NCI-H1092 treated with DMSO at 0.1 percent for 48 hours (cell line): ENCODE data around the gene GPI.

Source experiments
- DNase-seq: peaks from one replicate; lab custom pipeline; 2025; lab: John Stamatoyannopoulos, UW

GPI gene

DNA sequence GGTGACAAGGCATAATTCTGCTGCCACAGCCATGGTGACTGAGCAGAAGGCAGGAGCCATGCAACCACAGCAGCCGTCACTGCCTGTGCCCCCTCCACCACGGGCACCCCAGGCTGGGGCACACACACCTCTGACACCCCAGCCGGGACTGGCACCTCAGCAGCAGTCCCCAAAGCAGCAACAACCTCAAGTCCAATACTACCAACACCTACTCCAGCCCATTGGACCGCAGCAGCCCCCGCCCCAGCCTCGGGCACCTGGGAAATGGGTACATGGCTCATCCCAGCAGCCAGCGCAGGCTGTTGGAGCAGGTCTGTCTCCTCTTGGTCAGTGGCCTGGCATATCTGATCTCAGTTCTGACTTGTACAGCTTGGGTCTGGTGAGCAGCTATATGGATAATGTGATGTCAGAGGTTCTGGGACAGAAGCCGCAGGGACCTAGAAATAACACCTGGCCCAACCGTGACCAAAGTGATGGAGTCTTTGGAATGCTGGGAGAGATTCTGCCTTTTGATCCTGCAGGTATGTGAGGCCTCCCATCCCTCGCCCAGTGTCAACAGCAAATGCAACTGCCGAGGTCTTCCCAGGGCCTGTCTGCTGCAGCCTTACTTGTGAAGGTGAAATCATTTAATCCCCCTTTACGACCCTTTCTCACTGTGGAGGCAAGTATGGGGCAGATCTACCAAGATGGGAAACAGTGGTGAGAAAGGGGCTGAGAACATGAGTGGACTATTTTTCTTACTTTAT lies 22.9 kb upstream of the GPI start:
- DNase-seq = no peak

DNA sequence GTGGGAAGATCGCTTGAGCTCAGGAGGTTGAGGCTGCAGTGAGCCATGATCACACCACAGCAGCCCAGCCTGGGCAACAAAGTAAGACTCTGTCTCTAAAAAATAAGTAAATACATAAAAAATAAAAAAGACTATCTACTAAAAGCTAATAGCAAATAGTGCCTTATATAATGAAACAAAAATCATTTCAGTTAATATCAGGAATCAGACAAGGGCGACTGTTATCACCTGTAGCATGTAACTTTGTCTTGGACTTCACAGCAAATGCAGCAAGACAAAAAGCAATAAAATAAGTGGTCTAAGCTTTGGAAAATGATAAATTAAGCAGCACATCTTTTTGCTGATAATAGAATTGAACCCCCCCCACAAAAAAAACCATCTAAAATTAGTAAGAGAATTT lies 21.2 kb upstream of the GPI start:
- no peak for DNase-seq

DNA sequence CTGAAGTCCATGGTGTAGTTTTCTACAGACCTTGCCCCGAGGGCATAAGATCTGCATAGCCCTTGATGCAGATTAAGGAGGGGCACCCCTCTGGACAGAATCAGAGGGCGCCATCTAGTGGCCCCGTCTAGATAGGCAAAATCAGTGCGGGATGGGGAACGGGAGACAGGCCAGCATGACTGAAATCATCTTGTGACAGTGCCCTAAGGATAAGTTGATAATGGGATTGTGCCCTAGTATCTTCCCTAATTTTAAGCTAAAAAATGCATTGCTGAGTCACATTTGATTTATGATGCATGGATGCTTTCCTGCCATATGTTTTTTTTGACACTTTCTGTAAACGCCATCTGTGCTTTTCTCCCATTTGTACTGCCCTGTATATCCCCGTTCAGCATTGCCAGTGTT lies 19.0 kb upstream of the GPI start:
- DNase-seq = peak; percentile 8

DNA sequence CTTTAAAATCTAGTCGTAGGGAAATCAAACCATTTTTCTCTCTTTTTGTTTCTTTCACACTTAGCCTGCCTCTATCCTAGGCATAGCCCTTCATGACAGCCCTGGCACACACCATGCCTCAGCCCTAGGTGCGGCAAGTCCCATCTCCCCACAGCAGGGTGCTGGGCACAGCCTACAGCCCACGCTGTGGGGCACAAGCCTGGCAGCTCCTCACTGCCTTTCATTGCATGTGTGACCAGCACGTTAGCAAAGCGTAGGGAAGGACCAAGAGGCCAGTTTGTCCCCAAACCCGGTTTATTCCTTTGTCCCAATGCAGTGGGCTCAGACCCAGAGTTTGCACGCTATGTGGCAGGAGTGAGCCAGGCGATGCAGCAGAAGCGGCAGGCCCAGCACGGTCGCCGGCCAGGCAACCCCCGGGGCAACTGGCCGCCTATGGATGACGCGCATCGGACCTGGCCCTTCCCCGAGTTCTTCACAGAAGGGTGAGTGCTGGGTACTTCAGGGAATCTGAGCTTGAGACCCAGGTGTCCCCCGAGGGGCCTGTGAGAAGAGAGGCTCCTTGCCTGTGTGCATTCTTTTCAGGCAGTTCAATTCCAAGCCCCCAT lies 17.3 kb upstream of the GPI start:
- DNase-seq = no peak

DNA sequence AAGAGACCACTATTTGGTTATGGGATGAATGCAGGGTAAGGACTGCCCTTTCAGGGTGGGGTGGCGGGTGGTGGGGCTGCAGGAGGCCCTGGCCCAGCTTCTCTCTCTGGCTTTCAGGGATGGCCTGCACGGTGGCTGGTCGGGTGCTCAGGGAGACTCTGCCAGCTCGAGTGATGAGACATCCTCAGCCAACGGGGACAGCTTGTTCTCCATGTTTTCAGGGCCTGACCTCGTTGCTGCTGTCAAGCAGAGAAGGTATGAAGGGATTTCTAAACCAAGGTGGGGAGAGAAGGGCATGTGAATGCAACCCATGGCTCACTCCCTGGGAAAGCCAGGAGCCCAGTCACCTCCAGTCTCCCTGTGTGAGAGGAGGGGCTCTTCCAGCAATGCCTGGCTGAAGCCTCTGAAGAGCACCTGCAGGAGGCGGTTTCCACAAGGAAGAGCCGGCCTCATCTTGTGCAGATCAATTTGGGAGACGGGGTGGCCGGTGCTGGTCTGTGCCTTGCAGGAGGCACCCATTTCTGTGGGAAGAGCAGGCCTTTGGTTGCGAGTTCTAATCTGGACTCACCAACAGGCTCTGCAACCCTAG lies 16.0 kb upstream of the GPI start:
- DNase-seq = no peak

DNA sequence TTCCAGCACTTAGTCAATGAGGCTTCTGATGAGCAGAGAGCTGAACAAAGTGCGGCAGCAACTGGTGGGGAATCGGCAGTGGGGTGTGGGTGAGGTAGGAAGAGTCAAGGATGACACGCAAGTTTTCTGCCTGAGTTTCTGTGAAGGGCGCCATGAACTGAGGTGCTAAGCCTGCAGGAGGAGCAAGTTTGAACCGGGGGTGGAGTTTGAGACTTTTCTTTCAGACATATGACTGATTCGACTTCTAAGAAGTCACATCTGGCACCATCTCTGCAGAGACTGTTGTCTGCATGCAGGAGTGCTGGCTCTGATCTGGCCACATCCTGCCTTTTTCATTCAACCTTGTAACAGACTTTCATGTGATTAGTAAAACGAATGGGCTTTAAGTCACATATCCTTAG lies 14.8 kb upstream of the GPI start:
- DNase-seq = no peak

DNA sequence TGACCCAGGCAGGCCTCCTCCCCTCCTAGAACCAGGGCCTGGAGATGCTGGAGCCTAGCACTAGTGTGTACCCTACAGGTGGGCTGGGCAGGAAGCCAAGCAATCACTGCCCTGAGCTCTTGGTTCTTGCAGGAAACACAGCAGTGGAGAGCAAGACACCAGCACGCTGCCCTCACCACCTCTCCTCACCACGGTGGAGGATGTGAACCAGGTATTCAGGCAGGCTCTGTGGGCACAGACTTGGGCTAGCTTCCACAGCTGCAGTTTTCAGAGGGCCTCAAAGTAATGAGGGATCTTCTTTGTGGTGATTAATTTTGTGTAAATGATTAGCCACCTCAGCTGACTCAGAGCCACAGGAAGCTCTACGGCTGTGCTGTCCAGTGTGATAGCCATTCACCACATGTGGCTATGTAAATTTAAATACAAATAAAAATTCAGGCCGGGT lies 13.6 kb upstream of the GPI start:
- DNase-seq = no peak

DNA sequence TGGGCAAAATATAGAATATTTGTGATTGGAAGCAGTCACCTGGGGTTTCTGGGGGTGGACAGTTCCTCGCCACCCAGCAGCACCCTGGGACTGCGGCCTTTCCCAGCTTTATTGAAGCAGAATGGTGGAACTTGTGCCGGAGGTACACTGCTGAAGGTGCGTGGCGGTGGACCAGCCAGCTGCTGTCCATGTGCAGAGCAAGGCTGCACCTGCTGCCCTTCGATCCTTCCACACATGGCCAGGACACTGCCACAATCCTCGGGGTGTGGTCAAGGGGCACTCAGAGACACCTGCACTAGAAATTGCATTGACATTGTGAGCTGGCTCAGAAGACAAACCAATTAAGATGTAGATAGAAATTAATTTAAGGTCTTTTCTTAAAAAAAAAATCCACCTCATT lies 11.4 kb upstream of the GPI start:
- no peak for DNase-seq

DNA sequence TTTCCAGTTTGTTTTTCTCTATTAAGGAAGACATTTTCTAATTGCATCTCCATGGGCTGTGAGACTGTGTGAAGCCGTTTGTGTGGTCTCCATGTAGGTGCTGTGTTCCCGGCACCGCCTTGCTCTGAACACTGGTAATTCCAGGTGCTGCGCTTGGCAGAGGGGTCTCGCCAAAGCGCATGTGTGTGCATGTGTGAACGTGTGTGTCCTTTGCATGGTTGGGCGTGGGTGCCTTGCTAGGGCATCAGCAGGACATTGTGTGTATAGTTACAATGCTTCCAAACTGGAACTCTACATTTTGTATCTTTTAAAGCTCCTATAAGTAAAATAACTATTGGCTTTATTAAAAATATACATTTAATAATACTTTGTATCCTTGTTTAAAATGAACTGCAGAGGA lies 9.8 kb upstream of the GPI start:
- no peak for DNase-seq

DNA sequence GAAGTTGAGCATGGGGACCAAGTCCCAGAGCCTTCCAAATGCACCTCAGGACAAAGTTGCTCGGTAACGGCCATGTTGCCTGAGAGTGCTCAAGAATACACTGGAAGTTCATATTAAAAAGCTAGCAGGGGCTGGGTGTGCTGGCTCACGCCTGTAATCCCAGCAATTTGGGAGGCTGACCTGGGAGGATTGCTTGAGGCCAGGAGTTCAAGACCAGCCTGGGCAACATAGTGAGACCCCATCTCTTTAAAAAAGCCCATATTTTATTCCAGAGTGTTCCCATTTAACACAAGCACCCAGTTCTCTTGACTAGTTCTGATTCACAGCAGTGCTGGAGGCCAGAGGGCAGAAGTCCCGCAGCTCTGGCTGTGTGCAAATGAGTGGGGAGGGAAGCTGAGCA lies 8.1 kb upstream of the GPI start:
- no peak for DNase-seq

DNA sequence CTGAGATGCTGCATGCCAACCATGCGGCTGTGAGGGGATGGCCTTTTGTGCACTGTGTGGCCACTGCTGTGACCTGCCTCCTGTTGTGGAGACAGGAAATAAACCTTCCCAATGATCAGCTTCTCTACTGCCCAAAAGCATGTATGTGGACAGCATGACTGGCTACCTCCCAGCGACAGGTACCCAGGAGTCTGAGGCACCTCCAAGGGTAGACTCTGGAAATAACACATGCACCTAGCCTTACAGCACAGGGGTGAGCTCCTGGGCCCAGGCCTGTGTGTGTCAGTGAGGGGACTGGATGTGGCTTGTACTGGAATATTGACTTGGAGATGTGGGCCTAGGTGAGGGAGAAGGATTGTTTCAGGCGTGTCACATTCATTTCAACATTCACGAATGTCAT lies 7.6 kb upstream of the GPI start:
- DNase-seq = no peak

DNA sequence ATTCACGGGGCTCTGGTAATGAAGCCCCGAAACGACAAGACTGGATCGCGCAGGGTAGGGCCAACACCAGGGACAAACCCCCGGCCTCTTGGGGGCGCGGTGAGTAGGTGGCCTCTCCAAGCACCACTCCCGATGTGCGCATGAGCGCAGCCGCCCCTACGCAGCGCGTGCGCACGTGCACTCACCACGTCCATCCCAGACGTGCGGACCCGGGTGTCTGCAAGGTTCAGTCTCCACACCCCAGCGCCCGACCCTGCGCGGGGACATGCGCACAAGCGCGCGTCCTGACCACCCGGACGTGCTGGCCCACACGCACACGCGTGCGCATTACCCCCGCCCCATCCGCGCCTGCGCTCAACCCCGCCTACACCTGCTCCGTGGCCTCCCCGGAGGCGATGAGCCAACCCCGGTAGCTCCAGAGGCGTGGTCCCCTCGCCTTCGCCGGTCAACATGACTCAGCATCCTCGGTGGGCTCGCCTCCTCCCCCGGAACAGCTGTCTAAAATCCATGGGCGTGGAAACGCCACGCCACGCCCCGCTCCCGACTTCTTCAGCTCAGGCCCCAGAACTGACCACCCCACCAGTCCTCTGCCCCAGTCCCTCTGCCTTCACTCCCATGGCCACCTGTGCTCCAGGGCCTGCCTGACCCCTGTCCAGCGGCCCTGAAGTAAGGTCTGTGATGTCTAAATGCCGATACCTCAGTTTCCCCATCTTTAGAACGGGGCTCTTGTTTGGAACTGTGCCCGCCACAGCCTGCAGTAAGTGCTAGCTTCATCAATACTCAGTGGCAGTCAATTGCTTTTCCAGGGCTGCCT lies 5.6 kb upstream of the GPI start:
- peak; percentile 90 for DNase-seq

DNA sequence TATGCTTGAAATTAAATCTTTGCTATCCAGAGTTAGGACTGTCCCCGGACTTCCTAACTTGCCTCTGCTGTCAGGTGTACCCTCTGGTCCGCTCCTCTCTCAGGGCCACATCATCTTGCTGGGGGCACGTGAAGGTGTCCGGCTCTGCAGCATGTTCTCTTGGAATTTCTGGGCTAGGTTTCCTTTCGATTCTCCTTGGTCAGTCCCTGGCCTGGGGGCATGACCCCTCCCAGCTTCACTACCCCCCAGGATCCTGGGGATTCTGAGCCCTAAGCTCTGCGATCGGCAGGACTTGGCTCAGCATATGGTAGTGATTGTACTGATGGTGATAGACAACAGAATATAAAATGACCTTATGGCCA lies 5.1 kb upstream of the GPI start:
- DNase-seq = no peak

DNA sequence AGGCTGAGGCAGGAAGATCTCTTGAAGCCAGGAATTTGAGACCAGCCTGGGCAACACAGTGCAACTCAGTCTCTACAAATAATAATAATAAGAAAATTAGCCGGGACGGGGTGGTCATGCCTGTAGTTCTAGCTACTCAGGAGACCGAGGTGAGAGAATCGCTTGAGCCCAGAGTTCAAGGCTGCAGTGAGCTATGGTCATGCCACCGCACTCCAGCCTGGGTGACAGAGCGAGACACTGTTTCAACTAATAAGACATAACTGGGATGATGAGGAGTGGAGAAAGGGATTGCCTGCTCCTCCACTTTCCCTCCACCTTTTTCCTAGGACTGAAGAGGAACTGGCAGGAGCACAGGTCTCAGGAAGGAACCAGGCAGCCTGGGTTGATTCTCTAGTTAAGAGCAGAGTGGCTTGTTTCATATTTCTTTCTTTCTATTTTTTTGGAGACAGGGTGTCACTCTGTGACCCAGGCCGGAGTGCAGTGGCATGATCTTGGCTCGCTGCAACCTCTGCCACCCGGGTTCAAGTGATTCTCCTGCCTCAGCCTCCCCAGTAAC lies 4.6 kb upstream of the GPI start:
- no peak for DNase-seq

DNA sequence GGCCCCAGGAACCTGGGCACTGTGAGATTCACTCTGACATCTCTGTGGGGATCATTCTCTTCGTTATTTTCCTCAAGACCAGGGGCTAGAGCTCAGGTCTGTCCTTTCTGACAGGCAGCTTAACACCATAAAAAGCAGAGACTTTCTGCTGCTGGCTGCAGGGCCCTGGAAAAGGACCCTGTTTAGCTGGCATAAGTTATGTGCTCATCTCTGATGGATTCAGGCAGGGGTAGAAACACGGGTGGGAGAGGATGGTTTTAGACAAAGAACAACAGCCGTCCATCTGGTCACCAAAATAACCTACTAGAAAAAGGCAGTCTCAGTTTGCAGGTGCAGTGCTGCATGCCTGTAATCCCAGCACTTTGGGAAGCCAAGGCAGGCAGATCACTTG lies 2.3 kb upstream of the GPI start:
- DNase-seq = no peak

DNA sequence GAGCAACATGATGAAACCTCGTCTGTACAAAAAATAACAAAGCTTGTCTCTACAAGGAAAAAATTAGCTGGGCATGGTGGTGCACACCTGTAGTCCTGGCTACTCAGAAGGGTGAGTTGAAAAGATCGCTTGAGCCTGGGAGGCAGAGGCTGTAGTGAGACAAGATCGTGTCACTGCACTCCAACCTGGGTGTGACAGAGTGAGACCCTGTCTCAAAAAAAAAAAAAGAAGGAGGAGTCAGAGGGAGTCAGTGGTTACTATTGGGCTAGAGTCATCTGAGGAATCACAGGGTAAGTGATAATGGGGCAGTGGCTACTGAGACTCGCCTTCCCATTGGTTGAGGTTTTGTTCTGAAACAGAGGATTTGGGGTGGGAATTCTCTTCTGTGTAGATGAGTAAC lies 1.9 kb upstream of the GPI start:
- DNase-seq = no peak

DNA sequence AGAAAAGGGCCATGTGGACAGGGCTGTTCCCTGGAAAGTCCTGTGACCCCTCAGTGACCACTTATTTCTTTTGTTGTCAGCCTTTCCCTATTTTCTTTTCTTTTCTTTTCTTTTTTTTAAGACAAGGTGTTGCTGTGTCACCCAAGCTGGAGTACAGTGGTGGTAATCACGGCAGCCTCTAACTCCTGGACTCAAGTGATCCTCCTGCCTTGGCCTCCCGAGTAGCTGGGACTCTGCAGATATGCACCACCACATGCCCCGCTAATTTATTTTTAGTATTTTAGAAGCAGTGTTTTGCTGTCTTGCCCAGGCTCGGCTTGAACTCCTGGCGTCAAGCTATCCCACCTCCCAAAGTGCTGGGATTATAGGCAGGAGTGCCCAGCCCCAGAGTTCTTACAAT lies 1.1 kb upstream of the GPI start:
- DNase-seq = no peak

DNA sequence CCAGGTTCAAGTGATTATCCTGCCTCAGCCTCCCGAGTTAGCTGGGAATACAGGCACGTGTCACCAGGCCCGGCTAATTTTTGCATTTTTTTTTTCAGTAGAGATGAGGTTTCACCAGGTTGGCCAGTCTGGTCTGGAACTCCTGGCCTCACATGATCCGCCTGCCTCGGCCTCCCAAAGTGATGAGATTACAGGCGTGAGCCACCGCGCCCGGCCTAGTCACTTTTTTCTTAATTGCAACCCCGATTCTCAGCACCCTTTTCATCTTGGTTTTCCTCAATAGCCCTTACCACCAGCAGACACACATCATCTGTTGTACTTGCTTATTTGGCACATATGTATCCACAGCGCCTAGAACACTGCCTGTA lies 550 bp upstream of the GPI start:
- DNase-seq = no peak

DNA sequence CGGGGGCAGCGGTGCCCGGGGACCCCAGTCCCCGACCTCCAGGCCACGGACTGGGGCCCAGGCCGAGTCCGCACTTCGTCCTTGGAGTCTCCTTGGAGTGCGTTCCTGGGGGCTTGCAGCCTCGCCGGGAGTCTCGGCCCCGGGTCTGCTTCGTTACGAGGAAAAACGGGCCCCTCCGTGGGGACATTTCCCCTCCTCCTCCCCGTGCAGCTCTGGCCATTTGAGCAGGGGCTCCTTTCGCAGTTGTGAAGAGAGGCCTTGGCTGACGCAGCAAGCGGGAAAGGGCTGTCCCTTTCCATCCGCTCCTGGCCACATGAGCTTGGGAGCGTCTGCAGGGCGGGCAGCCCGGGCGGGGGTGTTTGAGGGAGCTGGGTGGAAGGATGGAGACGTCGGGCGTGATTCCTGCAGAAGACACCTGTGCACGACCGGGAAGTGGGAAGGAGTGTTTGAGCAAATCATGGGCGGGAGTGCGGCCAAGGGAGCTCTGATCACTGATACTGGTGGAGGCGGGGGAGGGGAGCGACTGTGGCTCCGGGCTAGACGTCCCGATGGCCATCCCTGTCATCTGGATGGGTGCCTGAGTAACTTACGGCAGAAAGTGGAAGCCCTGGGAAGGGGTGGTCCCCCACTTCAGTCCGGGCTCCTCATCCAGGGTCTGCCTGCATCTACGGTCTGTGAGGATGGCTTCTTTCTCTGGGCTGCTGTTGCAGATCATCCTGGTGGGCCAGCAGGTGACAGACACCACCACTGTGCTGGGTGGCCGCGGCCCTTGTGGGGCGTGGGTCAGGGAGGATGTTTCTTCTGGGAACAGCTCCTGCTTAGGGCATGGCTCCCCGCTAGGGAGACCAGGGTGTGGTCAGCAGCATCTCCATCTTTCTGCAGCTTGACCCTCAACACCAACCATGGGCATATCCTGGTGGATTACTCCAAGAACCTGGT lies 736 bp downstream of the GPI start:
- peak; percentile 13 for DNase-seq

DNA sequence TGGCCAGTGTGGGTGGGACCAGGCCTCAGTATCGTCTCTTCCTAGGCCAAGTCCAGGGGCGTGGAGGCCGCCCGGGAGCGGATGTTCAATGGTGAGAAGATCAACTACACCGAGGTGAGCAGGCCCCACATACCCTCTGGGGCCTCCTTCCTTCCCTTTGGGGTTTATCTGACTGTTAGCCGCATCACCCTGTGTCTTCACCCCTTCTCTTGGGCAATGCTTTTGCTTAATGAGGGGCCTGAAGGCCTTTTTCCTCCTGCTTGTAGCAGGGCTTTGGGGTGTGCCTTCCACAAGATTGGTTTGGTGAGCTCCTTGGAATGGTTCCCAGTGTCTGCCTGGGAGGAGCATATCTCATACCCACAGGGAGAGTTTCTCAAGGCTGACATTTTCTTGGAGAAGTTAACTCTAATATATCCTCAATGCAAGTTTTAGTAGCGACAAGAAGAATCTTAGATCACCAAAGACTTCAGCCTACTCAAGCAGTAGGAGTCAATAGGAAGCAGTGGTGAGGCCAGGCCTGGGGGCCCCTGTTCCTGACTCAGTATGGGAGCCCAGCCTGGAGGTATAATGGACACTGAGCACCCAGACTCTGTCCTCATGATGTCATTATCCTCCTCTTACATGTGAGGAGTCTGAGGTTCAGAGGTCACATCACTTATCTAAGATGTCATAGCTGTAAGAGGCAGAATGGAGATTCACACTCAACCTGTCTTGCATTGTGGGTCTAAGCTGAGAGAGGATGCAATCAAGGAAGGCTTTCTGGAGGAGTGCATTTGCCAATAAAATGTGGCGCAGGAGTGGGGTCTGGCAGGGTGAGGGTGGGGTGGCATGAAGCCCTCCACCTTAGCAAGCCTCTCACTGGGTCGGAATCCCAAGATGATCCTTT lies 2.0 kb downstream of the GPI start:
- no peak for DNase-seq

DNA sequence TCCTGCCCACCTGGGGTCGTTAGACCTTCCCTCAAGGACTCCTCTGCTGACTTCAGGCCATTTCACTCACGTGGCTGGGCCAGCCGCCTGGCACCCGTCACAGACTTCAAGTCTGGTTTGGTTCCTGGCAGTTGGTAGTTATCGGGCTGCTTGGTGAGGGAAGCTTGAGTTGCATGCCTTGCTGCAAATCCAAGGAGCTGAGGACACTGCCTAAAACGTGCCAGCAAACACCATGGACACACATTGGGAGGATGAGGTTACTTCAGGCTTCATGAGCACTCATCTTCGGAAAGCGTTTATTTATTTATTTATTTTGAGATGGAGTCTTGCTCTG lies 2.6 kb downstream of the GPI start:
- no peak for DNase-seq
